Measurements from ENCODE around the gene HDHD5.

HDHD5 gene

GRCh38 chr22:17097062-17097461 is 62.0 kb downstream of the HDHD5 start:
- Histone ChIP-seq H2BK12ac (ENCODE audit: low read length) (no peak overlapping the region), H3K18ac (ENCODE audit: low read length) (no peak overlapping the region), H4K8ac (ENCODE audit: low read depth, low read length) (no peak overlapping the region), H3K9me3 (replicated peaks in 1 of 2; ENCODE audit: control insufficient read depth in 2 of 2, insufficient read depth in 1 of 2, low read depth in 1 of 2, low read length in 2 of 2) (no peaks in the 10 kb centered on the region), H2BK120ac (ENCODE audit: low read depth, low read length) (no peak overlapping the region), H3K23ac (ENCODE audit: low read depth, low read length, poor library complexity) (no peak overlapping the region), H3K27me3 (ENCODE audit: control insufficient read depth in 3 of 3, insufficient read depth in 3 of 3, low read depth in 1 of 3, low read length in 3 of 3) (no peaks in the 10 kb centered on the region), H3K4me3 (ENCODE audit: low read length in 2 of 2) (no peak overlapping the region), H3K4me1 (ENCODE audit: control insufficient read depth in 2 of 2, insufficient read depth in 1 of 2, low read depth in 1 of 2, low read length in 2 of 2) (no peaks in the 10 kb centered on the region), H3K4ac (ENCODE audit: low read length) (no peak overlapping the region), H3K79me1 (ENCODE audit: low read depth, low read length) (no peaks in the 10 kb centered on the region), H3K36me3 (replicated peaks in 1 of 2; ENCODE audit: control insufficient read depth in 2 of 2, insufficient read depth in 2 of 2, low read length in 2 of 2) (peaks cover 0 to 48% of the 10 kb centered on the region in 2 donors), H4K91ac (ENCODE audit: low read depth, low read length, poor library complexity) (no peak overlapping the region), H2BK15ac (ENCODE audit: low read length) (no peak overlapping the region), H2AFZ (ENCODE audit: low read length) (no peak overlapping the region), H3K4me2 (ENCODE audit: insufficient read depth, low read length, poor library complexity, severe bottlenecking) (no peak overlapping the region), H3K27ac (replicated peaks; ENCODE audit: low read length) (no peak overlapping the region), H3K9ac (ENCODE audit: low read depth, low read length, poor library complexity) (no peak overlapping the region), H3K14ac (ENCODE audit: low read length) (no peak overlapping the region), H2AK5ac (ENCODE audit: low read depth, low read length) (no peak overlapping the region), H2BK5ac (ENCODE audit: low read length) (no peak overlapping the region)
- WGBS, 2 donors (ENCODE audit: extremely low coverage in 2 of 2, insufficient read length in 2 of 2, insufficient replicate concordance in 1 of 2), result no CpG with 5 or more reads among the region's 6 CpGs
- DNase-seq (ENCODE audit: low spot score), result no peak

- H3K4me1 ChIP-seq (ENCODE audit: control insufficient read depth in 2 of 2, insufficient read depth in 1 of 2, low read depth in 1 of 2, low read length in 2 of 2), result no peaks in the 10 kb centered on the region
- H3K4ac ChIP-seq (ENCODE audit: low read length), result no peak overlapping the region
- no peak overlapping the region for H2BK5ac ChIP-seq (ENCODE audit: low read length)
- no peaks in the 10 kb centered on the region for H3K79me1 ChIP-seq (ENCODE audit: low read depth, low read length)
- H2BK120ac ChIP-seq (ENCODE audit: low read depth, low read length), result no peak overlapping the region
- WGBS, 2 donors (ENCODE audit: extremely low coverage in 2 of 2, insufficient read length in 2 of 2, insufficient replicate concordance in 1 of 2), result no CpG with 5 or more reads among the region's 7 CpGs
- H3K9me3 ChIP-seq (replicated peaks in 1 of 2; ENCODE audit: control insufficient read depth in 2 of 2, insufficient read depth in 1 of 2, low read depth in 1 of 2, low read length in 2 of 2), result no peaks in the 10 kb centered on the region
- no peak overlapping the region for H3K27ac ChIP-seq (replicated peaks; ENCODE audit: low read length)
- no peak overlapping the region for H4K8ac ChIP-seq (ENCODE audit: low read depth, low read length)
- no peak overlapping the region for H3K4me2 ChIP-seq (ENCODE audit: insufficient read depth, low read length, poor library complexity, severe bottlenecking)
- no peak overlapping the region for H2BK12ac ChIP-seq (ENCODE audit: low read length)
- no peak overlapping the region for H2BK15ac ChIP-seq (ENCODE audit: low read length)
- H2AFZ ChIP-seq (ENCODE audit: low read length), result no peak overlapping the region
- no peak overlapping the region for H3K14ac ChIP-seq (ENCODE audit: low read length)
- no peak for DNase-seq (ENCODE audit: low spot score)
- H3K23ac ChIP-seq (ENCODE audit: low read depth, low read length, poor library complexity), result no peak overlapping the region
- H2AK5ac ChIP-seq (ENCODE audit: low read depth, low read length), result no peak overlapping the region
- no peak overlapping the region for H3K4me3 ChIP-seq (ENCODE audit: low read length in 2 of 2)
- H3K18ac ChIP-seq (ENCODE audit: low read length), result no peak overlapping the region
- H3K9ac ChIP-seq (ENCODE audit: low read depth, low read length, poor library complexity), result no peak overlapping the region
- peaks cover 0 to 38% of the 10 kb centered on the region in 2 donors for H3K36me3 ChIP-seq (replicated peaks in 1 of 2; ENCODE audit: control insufficient read depth in 2 of 2, insufficient read depth in 2 of 2, low read length in 2 of 2)
- H3K27me3 ChIP-seq (ENCODE audit: control insufficient read depth in 3 of 3, insufficient read depth in 3 of 3, low read depth in 1 of 3, low read length in 3 of 3), result no peaks in the 10 kb centered on the region
- no peak overlapping the region for H4K91ac ChIP-seq (ENCODE audit: low read depth, low read length, poor library complexity)
Observed at GRCh38 chr22:17096071-17096470, 63.0 kb downstream of the HDHD5 start.

GRCh38 chr22:17095538-17095937 is 63.5 kb downstream of the HDHD5 start:
- Histone ChIP-seq H3K9me3 (replicated peaks in 1 of 2; ENCODE audit: control insufficient read depth in 2 of 2, insufficient read depth in 1 of 2, low read depth in 1 of 2, low read length in 2 of 2) (no peaks in the 10 kb centered on the region), H2BK120ac (ENCODE audit: low read depth, low read length) (no peak overlapping the region), H3K4me2 (ENCODE audit: insufficient read depth, low read length, poor library complexity, severe bottlenecking) (no peak overlapping the region), H3K9ac (ENCODE audit: low read depth, low read length, poor library complexity) (no peak overlapping the region), H2BK5ac (ENCODE audit: low read length) (no peak overlapping the region), H4K8ac (ENCODE audit: low read depth, low read length) (no peak overlapping the region), H2BK15ac (ENCODE audit: low read length) (no peak overlapping the region), H2BK12ac (ENCODE audit: low read length) (no peak overlapping the region), H3K27ac (replicated peaks; ENCODE audit: low read length) (no peak overlapping the region), H3K27me3 (ENCODE audit: control insufficient read depth in 3 of 3, insufficient read depth in 3 of 3, low read depth in 1 of 3, low read length in 3 of 3) (no peaks in the 10 kb centered on the region), H2AK5ac (ENCODE audit: low read depth, low read length) (no peak overlapping the region), H3K36me3 (replicated peaks in 1 of 2; ENCODE audit: control insufficient read depth in 2 of 2, insufficient read depth in 2 of 2, low read length in 2 of 2) (peaks cover 0 to 33% of the 10 kb centered on the region in 2 donors), H3K79me1 (ENCODE audit: low read depth, low read length) (no peaks in the 10 kb centered on the region), H3K4ac (ENCODE audit: low read length) (no peak overlapping the region), H3K18ac (ENCODE audit: low read length) (no peak overlapping the region), H3K14ac (ENCODE audit: low read length) (no peak overlapping the region), H3K4me3 (ENCODE audit: low read length in 2 of 2) (no peak overlapping the region), H4K91ac (ENCODE audit: low read depth, low read length, poor library complexity) (no peak overlapping the region), H3K4me1 (ENCODE audit: control insufficient read depth in 2 of 2, insufficient read depth in 1 of 2, low read depth in 1 of 2, low read length in 2 of 2) (no peaks in the 10 kb centered on the region), H3K23ac (ENCODE audit: low read depth, low read length, poor library complexity) (no peak overlapping the region), H2AFZ (ENCODE audit: low read length) (no peak overlapping the region)
- no peak for DNase-seq (ENCODE audit: low spot score)
- WGBS, 2 donors (ENCODE audit: extremely low coverage in 2 of 2, insufficient read length in 2 of 2, insufficient replicate concordance in 1 of 2), result no CpG with 5 or more reads among the region's 6 CpGs

- Histone ChIP-seq H3K9me3 (replicated peaks in 1 of 2; ENCODE audit: control insufficient read depth in 2 of 2, insufficient read depth in 1 of 2, low read depth in 1 of 2, low read length in 2 of 2) (no peaks in the 10 kb centered on the region), H3K36me3 (replicated peaks in 1 of 2; ENCODE audit: control insufficient read depth in 2 of 2, insufficient read depth in 2 of 2, low read length in 2 of 2) (peaks cover 0 to 9% of the 10 kb centered on the region in 2 donors), H3K79me1 (ENCODE audit: low read depth, low read length) (no peaks in the 10 kb centered on the region), H4K91ac (ENCODE audit: low read depth, low read length, poor library complexity) (no peak overlapping the region), H3K4me2 (ENCODE audit: insufficient read depth, low read length, poor library complexity, severe bottlenecking) (no peak overlapping the region), H2AK5ac (ENCODE audit: low read depth, low read length) (no peak overlapping the region), H2AFZ (ENCODE audit: low read length) (no peak overlapping the region), H3K4me1 (ENCODE audit: control insufficient read depth in 2 of 2, insufficient read depth in 1 of 2, low read depth in 1 of 2, low read length in 2 of 2) (no peaks in the 10 kb centered on the region), H3K27ac (replicated peaks; ENCODE audit: low read length) (no peak overlapping the region), H3K4ac (ENCODE audit: low read length) (no peak overlapping the region), H3K14ac (ENCODE audit: low read length) (no peak overlapping the region), H3K4me3 (ENCODE audit: low read length in 2 of 2) (no peak overlapping the region), H3K9ac (ENCODE audit: low read depth, low read length, poor library complexity) (no peak overlapping the region), H3K18ac (ENCODE audit: low read length) (no peak overlapping the region), H3K27me3 (ENCODE audit: control insufficient read depth in 3 of 3, insufficient read depth in 3 of 3, low read depth in 1 of 3, low read length in 3 of 3) (no peaks in the 10 kb centered on the region), H2BK15ac (ENCODE audit: low read length) (no peak overlapping the region), H2BK12ac (ENCODE audit: low read length) (no peak overlapping the region), H4K8ac (ENCODE audit: low read depth, low read length) (no peak overlapping the region), H2BK120ac (ENCODE audit: low read depth, low read length) (no peak overlapping the region), H2BK5ac (ENCODE audit: low read length) (no peak overlapping the region), H3K23ac (ENCODE audit: low read depth, low read length, poor library complexity) (no peak overlapping the region)
- no peak for DNase-seq (ENCODE audit: low spot score)
- no CpG with 5 or more reads among the region's 3 CpGs for WGBS, 2 donors (ENCODE audit: extremely low coverage in 2 of 2, insufficient read length in 2 of 2, insufficient replicate concordance in 1 of 2)
Observed at GRCh38 chr22:17093081-17093480, 66.0 kb downstream of the HDHD5 start.

Data from neuronal stem cell (in vitro differentiated cells).